GM12864 (cell line): ENCODE data around the gene BBOX1.

Experiments
- DNase-seq: peaks from one replicate; pipeline ENCODE4 v3.0.0-alpha.2; 2011; ENCODE audit warnings: low read depth
- H3K4me3 ChIP-seq: 2 replicates; pipeline ENCODE4 v1.5.1; 2011; ENCODE audit warnings: mild to moderate bottlenecking, low read depth, low read length, control low read depth
- CTCF ChIP-seq: IDR thresholded peaks from 2 replicates; pipeline ENCODE4 v1.5.1; 2011; ENCODE audit warnings: low read depth, mild to moderate bottlenecking, moderate library complexity, low read length, control low read depth, inconsistent platforms; ENCODE audit errors: missing control alignments

Gene BBOX1

GRCh38 chr11:27002431-27002830, 38.2 kb upstream of the BBOX1 start:
- no peak overlapping the region for H3K4me3 ChIP-seq
- TF ChIP-seq CTCF, result no peak
- DNase-seq, result no peak

- DNase-seq, result no peak
- no peak for TF ChIP-seq CTCF
- no peak overlapping the region for H3K4me3 ChIP-seq
These were observed 37.8 kb upstream of the BBOX1 start for GRCh38 chr11:27002838-27003237.

- no peak for TF ChIP-seq CTCF
- no peak for DNase-seq
- no peak overlapping the region for H3K4me3 ChIP-seq
These were observed 36.5 kb upstream of the BBOX1 start for GRCh38 chr11:27004103-27004502.

GRCh38 chr11:27008811-27009535, 31.6 kb upstream of the BBOX1 start:
- DNase-seq, result no peak
- H3K4me3 ChIP-seq, result no peak overlapping the region
- TF ChIP-seq CTCF, result no peak

GRCh38 chr11:27011560-27012233, 28.9 kb upstream of the BBOX1 start:
- no peak for DNase-seq
- H3K4me3 ChIP-seq, result no peak overlapping the region
- no peak for TF ChIP-seq CTCF

- DNase-seq, result no peak
- no peak overlapping the region for H3K4me3 ChIP-seq
- no peak for TF ChIP-seq CTCF
These were observed 28.2 kb upstream of the BBOX1 start for GRCh38 chr11:27012234-27012921.
